ENCODE data around the gene SHANK1.

The SHANK1 gene

DNA sequence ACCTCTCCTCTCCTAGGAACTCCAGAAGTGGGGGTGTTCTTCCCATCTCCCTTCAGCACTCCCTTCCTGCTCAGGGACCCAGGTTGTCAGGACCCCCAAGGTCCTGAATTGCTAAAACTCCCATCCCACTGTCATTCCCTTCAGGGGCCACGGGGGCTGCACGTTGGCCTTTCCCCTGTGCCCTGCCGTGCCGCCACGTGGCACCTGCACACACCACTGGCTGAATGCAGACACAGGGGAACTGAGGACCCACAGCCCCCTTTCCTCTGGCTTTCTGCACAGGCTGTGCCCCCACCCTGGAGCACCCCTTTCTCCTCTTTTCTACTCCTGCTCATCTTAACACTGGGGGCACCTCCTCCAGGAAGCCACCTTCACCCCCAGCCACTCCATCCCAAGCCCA is 9.0 kb downstream of the SHANK1 start:
- H3K4me1 Mint-ChIP-seq (ENCODE audit: low read depth) = peaks cover 12% of the 10 kb centered on the region
- no peak overlapping the region for H3K4me3 Mint-ChIP-seq
- no peak overlapping the region for H3K27ac Mint-ChIP-seq
- DNase-seq = no peak
- H3K36me3 Mint-ChIP-seq (ENCODE audit: low read depth) = no peaks in the 10 kb centered on the region
- H3K27me3 Mint-ChIP-seq = peaks cover 46% of the 10 kb centered on the region
- H3K9me3 Mint-ChIP-seq = no peaks in the 10 kb centered on the region

DNA sequence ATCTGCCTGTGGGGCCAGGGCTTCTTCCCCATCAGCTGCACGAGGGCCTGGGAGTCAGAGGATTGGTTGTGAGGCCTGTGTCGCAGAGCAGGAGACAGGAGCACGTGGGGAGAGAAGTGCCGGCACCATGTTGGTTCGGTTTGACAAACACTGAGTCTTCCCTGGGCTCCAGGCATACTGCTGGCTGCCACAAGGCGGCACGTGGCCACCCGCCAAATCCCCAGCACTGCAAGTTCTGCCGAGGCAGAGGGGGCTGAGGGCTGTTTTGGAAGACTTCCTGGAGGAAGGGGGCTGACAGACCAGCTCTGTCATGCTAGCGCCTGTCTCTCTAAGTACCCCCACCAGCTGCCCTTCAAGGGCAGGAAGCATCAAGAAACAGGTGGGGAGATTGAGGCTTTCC is 9.5 kb downstream of the SHANK1 start:
- H3K36me3 Mint-ChIP-seq (ENCODE audit: low read depth) = no peaks in the 10 kb centered on the region
- no peak overlapping the region for H3K27ac Mint-ChIP-seq
- H3K4me3 Mint-ChIP-seq = no peak overlapping the region
- no peak for DNase-seq
- H3K9me3 Mint-ChIP-seq = no peaks in the 10 kb centered on the region
- H3K4me1 Mint-ChIP-seq (ENCODE audit: low read depth) = peaks cover 12% of the 10 kb centered on the region
- peaks cover 46% of the 10 kb centered on the region for H3K27me3 Mint-ChIP-seq

DNA sequence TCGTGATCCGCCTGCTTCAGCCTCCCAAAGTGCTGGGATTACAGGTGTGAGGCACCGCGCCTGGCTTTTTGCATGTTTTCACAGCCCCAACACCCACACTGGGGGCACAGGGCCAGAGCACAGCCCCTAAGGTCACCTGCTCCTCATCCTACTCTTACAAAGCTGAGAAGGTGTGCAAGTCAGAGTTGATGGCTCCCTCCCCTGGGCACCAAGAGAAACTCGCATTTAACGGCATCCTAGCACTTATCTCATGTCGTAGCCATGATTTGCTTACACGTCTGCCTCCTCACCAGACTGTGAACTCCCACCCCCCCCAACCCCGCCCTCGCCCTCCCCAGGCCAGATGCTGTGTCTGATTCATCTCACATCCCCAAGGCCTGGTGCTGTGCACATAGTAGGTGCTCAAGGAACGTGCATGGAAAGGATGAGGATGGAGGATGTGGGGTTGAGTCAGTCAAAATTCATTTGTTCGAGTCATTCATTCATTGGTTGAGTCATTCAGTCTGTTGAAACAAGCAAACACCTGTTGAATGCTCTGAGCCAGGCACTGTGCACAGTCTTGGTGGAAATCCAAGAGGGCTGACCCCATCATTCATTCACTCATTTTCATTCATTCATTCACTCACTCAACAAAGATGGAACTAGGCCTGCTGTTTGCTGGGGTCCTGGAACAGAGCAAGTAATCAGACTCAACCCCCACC is 11.3 kb downstream of the SHANK1 start:
- peaks cover 6% of the 10 kb centered on the region for H3K4me1 Mint-ChIP-seq (ENCODE audit: low read depth)
- no peaks in the 10 kb centered on the region for H3K9me3 Mint-ChIP-seq
- peaks cover 46% of the 10 kb centered on the region for H3K27me3 Mint-ChIP-seq

DNA sequence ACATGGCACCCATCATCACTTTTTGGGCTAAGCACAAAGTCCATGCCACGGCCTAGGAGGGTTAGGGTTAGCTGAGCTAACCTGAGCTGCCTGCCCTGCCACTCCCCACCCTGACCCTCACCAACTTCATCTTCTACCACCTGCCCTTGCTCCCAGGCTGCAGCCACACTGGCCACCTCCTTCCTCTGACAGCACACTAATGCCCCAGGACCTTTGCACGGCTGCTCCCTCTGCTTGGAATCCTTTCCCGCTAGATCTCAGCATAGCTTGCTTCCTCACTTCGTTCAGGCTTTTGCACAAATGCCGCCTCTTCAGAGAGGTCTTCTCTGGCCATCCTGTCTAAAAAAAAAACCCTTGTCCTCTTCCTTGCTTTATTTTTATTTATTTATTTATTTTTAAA is 13.2 kb downstream of the SHANK1 start:
- Mint-ChIP-seq H3K27me3 (peaks cover 47% of the 10 kb centered on the region), H3K36me3 (ENCODE audit: low read depth) (no peaks in the 10 kb centered on the region), H3K27ac (no peak overlapping the region), H3K4me1 (ENCODE audit: low read depth) (no peaks in the 10 kb centered on the region), H3K4me3 (no peak overlapping the region), H3K9me3 (no peaks in the 10 kb centered on the region)
- DNase-seq = no peak

More for the DNA sequence above, 11.3 kb downstream of the SHANK1 start:
- Mint-ChIP-seq H3K4me3 (no peak overlapping the region), H3K36me3 (ENCODE audit: low read depth) (no peaks in the 10 kb centered on the region), H3K27ac (no peak overlapping the region)
- no peak for DNase-seq

DNA sequence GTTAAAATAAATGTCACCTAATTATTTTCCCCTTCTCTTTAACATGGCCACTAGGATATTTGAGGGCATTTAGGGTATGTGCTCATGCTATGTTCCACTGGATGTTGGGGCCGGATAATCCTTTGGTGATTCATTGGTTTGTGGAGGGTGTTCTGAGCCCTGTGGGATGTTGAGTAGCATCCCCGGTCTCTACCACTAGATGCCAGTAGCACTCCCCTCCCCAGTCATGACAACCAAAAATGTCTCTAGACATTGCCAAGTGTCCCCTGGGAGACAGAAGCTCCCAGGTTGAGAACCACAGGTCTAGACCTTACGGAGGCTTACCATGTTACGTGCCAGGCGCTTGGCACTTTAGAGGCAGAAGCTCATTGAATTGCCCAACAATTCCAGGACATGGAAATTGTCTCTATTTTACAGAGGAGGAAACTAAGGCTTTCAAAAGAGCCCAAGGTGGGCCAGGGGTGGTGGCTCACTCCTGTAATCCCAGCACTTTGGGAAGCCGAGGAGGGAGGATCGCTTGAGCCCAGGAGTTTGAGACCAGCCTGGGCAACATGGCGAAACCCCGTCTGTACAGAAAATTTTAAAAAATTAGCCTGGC is 14.1 kb downstream of the SHANK1 start:
- H3K4me1 Mint-ChIP-seq (ENCODE audit: low read depth) = no peaks in the 10 kb centered on the region
- H3K27ac Mint-ChIP-seq = no peak overlapping the region
- H3K27me3 Mint-ChIP-seq = peaks cover 44% of the 10 kb centered on the region
- no peaks in the 10 kb centered on the region for H3K36me3 Mint-ChIP-seq (ENCODE audit: low read depth)
- no peaks in the 10 kb centered on the region for H3K9me3 Mint-ChIP-seq
- DNase-seq = peak; percentile 43
- H3K4me3 Mint-ChIP-seq = no peak overlapping the region

DNA sequence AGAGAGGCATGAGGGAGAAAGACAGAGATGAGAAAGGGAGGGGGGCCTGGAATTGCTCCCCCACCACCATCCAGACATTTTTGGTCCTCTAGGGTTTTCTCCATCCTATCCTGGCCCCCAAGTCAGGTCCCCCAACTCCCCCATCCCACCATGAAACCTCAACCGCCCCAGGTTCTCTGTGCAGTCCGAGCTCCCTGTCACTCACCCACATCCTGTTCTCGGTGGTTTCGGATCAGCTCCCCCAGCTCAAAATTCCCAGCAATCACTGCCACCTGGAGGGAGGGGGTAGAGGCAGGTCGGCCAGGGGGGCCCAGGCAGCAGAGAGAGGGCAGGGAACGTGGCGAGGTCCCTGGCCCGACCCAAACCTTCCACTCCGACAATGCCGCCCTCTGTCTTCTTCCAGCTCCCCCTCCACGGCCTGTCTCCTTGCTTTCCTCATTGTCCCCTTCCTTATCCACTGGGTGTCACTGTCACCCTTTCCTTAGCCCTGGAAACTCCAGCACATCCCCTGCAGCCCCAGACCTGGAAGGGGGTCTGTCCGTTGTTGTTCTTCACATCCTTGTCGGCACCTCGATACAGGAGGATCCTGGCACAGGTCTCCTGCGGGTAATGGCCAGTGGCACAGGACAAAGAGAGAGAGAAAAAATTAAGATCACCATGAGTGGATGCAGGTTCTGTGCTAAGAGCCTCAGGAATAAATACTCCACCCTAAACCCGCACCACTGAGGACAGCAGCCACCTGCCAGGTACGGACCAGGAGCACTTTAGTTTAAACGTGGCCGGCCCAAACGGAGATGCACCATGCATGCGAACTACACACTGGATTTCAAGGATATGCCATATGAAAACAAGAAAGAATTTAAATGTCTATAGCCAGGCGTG is 15.4 kb downstream of the SHANK1 start:
- no peak overlapping the region for H3K27ac Mint-ChIP-seq
- H3K27me3 Mint-ChIP-seq = peaks cover 53% of the 10 kb centered on the region
- no peak for DNase-seq
- no peaks in the 10 kb centered on the region for H3K36me3 Mint-ChIP-seq (ENCODE audit: low read depth)
- no peaks in the 10 kb centered on the region for H3K4me1 Mint-ChIP-seq (ENCODE audit: low read depth)
- no peak overlapping the region for H3K4me3 Mint-ChIP-seq
- H3K9me3 Mint-ChIP-seq = no peaks in the 10 kb centered on the region

DNA sequence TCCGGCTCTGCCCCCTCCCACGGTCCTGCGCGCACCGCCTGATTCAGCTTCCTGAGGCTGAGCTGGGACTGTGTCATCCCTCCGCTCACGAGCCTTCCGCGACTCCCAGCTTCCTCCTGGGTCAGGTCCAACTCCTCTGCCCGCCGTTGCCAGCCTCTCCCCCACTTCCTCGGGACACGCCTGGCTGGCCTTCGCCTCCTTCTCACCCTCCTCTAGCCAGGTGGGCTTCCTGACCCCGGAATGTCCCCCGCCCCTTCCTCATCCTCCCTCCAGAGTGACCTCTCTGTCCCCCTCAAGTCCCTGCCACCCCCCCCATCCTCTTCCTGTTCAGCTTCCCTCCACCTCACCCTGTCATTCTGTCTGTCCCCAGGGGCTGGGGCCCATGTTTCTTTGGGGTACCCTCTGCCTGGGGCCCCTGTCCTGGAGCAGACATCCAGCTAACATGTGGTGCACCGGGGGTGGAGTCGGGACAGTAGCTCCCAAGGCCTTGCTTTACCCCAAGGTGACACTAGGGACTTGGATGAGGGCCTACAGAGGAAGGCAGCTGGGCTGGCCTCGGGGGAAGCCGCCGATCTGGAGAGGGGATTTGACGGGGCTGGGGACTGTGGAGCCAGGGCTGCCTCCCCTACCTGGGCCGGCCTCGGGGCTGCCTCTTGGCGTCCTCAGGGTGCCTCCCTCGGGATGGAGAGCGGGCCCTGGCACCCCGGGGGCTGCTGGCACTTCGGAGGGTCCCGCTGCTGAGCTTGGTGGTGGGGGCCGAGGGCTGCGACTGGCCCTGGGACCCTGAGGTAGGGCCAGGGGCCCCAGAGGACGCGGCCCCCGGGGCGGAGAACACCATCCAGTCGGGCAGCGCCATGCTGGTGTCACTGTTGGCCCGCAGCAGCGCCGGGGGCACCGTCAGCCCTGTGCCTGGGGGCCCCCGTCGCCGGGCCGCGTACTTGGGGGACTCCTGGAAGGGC is 16.5 kb downstream of the SHANK1 start:
- Mint-ChIP-seq H3K36me3 (ENCODE audit: low read depth) (no peaks in the 10 kb centered on the region), H3K4me3 (no peak overlapping the region), H3K4me1 (ENCODE audit: low read depth) (no peaks in the 10 kb centered on the region), H3K27ac (no peak overlapping the region), H3K9me3 (no peaks in the 10 kb centered on the region), H3K27me3 (peaks cover 62% of the 10 kb centered on the region)
- DNase-seq = no peak

DNA sequence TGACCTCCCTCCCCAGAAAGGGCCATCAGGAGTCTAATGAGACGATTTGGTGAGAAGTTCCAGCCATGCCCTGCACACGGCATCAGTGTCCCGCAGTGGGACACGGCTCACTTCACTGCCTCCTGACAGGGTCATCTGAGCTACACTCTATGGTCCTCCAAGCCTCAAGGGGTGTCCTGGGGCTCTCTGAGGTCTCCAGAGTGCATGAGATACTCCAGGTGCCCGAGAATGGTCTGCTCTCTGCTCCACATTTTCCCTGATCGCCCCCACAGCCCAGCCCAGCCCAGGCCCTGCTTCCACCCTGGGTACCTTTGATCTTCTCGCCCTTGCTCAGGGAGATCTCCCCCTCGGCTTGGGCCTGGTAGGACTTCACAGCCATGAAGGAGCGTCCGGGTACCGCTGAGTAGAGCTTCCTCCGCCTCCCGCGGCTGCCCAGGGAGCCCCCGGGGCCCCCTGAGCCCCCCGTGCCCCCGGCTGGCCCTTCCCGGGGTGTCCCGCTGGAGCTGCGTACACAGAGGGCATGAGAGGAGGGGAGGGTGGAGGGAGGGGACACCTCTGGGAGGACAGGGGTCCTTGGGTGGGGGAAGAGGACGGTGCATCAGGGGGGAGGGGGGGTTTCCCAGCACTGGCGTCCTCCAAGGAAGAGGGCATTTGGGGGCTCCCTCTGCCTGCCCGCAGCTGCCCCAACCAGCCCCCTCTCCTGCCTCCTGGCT is 17.3 kb downstream of the SHANK1 start:
- H3K4me1 Mint-ChIP-seq (ENCODE audit: low read depth) = no peaks in the 10 kb centered on the region
- DNase-seq = no peak
- peaks cover 69% of the 10 kb centered on the region for H3K27me3 Mint-ChIP-seq
- no peak overlapping the region for H3K27ac Mint-ChIP-seq
- H3K36me3 Mint-ChIP-seq (ENCODE audit: low read depth) = no peaks in the 10 kb centered on the region
- H3K9me3 Mint-ChIP-seq = no peaks in the 10 kb centered on the region
- no peak overlapping the region for H3K4me3 Mint-ChIP-seq

DNA sequence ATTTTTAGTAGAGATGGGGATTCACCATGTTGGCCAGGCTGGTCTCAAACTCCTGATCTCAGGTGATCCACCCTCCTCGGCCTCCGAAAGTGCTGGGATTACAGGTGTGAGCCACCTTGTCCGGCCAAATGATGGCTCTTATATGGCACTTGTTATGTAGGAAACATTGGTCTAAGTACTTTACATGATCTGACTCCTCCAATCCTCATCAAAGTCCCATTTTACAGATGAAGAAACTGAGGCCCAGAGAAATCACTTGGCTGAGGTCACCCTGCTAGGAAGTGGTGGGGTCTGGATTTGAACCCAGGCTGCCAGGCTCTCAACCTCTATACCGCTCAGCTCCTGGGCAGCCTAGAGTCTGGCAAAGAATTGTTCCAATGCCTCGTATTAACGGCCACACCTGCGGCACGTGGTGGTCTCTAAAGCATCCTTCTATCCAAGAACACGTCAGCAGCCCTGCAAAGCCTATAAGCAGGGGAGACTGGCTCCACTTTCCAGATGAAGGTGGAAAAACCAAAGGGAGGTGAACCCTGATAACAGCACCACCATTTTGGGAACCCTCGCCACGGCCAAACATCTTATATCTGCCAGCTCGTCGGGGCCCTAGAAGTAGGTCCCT is 18.1 kb downstream of the SHANK1 start:
- Mint-ChIP-seq H3K36me3 (ENCODE audit: low read depth) (no peaks in the 10 kb centered on the region), H3K27ac (no peak overlapping the region), H3K4me1 (ENCODE audit: low read depth) (no peaks in the 10 kb centered on the region), H3K4me3 (no peak overlapping the region), H3K9me3 (no peaks in the 10 kb centered on the region), H3K27me3 (peaks cover 77% of the 10 kb centered on the region)
- no peak for DNase-seq

DNA sequence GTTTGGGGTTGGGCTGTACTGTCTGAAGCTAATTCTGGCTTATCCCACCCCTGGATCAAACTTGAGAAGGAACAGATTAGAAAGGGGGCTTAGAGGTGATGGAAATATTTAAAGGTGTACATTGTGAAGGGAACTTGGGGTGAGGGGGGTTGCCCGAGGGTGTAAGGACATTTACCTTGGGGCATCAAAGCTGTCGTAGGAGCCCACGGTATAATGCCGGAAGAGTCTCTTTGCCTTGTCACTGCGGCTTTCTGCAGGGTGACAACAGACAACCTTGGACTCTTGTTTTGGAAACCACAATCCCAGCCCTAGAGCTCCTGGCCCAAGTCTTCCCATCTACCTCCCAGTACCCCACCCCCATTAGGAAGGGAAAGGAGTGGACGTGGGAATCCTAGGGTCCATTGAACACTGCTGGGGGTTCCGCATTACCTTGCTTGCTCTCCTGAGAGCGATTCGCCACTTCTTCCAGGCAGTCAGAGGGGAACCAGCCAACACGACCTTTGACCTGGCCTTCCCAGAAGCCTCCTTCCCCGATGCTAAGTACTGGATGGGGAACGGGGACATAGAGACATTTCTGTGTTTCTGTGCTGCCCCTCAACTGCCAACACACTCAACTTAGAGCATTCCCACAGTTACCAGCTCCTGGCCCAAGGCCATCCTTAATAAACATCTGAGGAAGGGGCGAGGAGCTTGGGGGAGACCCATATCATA is 22.0 kb downstream of the SHANK1 start:
- no peaks in the 10 kb centered on the region for H3K36me3 Mint-ChIP-seq (ENCODE audit: low read depth)
- no peak for DNase-seq
- no peak overlapping the region for H3K4me3 Mint-ChIP-seq
- no peaks in the 10 kb centered on the region for H3K9me3 Mint-ChIP-seq
- no peak overlapping the region for H3K27ac Mint-ChIP-seq
- H3K27me3 Mint-ChIP-seq = peaks cover 80% of the 10 kb centered on the region
- peaks cover 2% of the 10 kb centered on the region for H3K4me1 Mint-ChIP-seq (ENCODE audit: low read depth)

DNA sequence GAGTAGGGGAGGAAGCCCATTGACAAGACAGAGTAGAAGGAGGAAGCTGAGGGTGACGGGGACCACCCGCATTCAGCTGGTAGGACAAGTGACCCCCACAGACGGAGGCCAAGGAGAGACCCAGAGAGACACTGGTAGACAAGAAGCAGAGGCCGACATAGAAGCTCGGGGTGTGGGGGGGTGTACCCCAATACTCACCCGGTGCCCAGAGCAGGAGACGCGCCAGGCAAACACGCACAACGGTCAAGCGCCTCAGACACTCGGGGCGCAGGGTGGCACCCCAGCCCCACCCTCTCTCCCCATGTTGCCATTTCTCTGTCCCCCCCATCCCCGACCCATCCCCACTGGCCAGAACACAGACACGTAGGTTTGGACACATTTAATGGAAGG is 23.5 kb downstream of the SHANK1 start:
- peaks cover 82% of the 10 kb centered on the region for H3K27me3 Mint-ChIP-seq
- H3K4me1 Mint-ChIP-seq (ENCODE audit: low read depth) = peaks cover 2% of the 10 kb centered on the region
- no peak for DNase-seq
- no peak overlapping the region for H3K27ac Mint-ChIP-seq
- no peaks in the 10 kb centered on the region for H3K36me3 Mint-ChIP-seq (ENCODE audit: low read depth)
- H3K9me3 Mint-ChIP-seq = no peaks in the 10 kb centered on the region
- H3K4me3 Mint-ChIP-seq = no peak overlapping the region

DNA sequence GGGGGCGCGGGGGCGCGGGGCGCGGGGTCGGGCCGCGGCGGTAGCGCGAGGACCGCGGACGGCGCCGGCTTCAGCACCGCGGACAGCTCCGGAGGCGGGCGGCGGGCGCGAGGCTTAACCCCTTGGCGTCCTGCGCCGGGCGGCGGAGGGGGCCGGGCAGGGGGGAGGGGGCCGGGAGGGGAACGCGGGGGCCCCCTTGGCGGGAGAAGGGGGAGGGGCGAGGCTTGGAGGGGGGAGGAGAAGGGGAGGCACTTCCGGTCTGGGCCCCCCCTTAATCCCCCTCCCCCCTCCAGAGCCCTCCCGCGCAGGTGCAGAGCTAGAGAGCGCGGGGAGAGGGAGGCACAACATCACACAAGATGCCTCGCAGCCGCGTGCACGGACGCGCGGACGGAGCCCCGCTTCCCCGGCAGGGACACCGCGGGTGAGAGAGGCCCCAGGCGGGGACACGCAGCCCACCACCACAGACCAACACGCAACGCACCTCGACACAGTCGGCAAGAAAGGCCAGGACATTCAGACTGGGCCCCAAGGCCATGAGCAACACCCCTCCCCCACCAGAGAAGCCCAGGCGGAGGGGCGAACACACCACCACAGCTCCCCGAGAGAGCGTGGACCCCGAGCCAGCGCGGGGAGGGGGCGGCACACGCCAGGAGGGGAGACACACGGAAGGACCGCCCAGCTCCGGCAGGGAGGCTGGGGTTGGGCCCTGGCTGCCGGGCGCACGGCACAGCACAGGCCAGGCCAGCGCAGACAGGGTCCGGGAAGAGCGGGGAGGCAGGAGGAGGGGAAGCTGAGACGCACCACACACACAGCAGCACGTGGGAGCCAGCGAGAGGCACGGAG is 24.1 kb downstream of the SHANK1 start:
- Mint-ChIP-seq H3K36me3 (ENCODE audit: low read depth) (no peaks in the 10 kb centered on the region), H3K4me3 (no peak overlapping the region), H3K4me1 (ENCODE audit: low read depth) (peaks cover 2% of the 10 kb centered on the region), H3K9me3 (no peaks in the 10 kb centered on the region), H3K27me3 (peaks cover 83% of the 10 kb centered on the region), H3K27ac (no peak overlapping the region)
- peak; percentile 41 for DNase-seq
